NCI-H1417 treated with DMSO at 0.1 percent for 48 hours (cell line): ENCODE data around the gene LMF1.

Experiments used
- DNase-seq: peaks from one replicate; lab custom pipeline; 2025; lab: John Stamatoyannopoulos, UW

LMF1 gene

GRCh38 chr16:984736-985636 is 14.2 kb upstream of the LMF1 start:
- DNase-seq = no peak

GRCh38 chr16:984121-984694 is 13.4 kb upstream of the LMF1 start:
- DNase-seq = no peak

DNA sequence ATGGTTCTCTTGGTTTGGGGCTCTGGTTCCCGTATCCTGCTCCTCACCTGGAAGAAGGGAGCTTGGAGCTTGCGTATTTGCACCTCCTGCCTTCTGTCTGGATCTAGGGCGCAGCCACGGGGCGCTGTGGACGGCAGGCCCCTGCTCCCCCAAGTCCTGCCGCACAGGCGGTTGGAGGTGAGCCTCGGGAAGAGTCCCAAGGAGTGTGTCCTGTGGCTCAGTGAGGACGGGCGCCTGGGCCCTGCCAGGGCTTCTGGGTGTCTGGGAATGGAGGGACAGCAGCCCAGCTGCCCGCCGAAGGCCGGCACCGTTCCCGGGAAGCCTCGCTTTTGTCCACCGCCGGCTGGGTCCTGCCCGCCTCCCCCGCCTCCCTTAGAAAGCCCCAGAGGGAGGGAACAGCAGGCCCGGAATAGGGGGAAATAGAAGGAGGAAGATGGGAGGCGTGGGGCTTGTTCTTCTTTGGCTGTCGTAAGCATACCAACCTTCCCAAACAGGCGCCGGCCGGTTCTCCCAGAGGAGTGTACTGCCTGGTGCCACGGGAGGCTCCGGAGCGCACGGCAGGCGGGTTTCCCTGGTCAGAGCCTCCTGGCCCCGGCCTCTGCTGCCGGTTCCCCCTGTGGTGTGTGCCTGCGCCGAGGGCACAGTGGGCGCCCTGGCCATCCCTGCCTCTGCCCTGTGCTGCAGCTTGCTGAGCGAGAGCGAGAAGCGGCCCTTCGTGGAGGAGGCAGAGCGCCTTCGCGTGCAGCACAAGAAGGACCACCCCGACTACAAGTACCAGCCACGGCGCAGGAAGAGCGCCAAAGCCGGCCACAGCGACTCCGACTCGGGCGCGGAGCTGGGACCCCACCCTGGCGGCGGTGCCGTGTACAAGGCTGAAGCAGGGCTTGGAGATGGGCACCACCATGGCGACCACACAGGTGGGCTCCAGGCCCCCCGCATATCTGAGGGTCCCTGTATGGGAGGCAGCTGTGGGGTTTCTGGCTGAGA is 12.6 kb upstream of the LMF1 start:
- DNase-seq = no peak

DNA sequence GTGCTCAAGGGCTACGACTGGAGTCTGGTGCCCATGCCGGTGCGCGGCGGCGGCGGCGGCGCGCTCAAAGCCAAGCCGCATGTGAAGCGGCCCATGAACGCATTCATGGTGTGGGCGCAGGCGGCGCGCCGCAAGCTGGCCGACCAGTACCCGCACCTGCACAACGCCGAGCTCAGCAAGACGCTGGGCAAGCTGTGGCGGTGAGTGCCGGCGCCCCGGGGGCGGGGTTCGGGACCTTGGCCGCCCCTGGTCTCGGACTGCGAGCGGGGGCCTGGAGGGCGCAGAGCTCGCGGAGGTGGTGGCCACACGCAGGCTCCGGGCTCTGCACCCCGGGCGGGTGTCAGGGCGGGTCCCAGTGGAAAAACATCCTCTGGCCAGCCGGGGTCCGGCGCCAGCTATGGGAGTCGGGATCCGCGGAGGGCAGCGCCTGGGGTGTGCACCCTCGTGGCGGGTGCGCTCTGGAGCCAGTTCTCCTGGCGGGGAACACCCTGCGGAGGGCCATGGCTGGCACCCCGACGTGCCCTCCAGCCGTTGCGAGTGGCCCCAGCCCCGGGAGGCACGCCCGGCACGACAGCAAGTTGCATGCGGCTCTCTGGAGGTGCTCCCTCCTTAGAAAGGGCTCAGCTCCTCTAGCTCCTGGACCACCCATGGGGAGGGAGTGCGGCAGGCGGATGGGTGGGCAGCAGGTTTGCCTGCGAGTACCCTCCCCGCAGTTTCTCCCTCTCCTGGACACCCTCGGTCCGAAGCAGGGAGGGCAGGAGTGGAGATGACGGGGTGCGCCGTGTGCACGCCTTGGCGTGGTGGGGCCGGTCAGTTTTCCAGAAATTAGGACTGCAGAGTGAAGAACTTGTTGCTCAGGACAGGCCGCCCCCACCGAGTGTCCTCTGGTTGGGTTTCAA is 11.6 kb upstream of the LMF1 start:
- DNase-seq = no peak

DNA sequence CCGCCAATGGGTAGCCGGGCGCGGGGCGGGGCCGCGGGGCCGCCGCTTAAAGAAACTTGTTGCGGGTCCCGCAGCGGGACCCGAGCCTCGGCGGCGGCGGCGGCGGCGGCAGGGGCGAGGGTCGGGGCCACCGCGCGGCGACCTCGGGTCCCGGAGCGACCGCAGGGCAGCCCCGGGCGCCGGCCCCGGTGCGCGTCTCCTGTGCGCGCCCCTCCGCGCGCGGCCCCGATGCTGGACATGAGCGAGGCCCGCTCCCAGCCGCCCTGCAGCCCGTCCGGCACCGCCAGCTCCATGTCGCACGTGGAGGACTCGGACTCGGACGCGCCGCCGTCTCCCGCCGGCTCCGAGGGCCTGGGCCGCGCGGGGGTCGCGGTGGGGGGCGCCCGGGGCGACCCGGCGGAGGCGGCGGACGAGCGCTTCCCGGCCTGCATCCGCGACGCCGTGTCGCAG is 10.9 kb upstream of the LMF1 start, which contains the start of gene SOX8:
Gene SOX8 (plus strand): TSS at position 76 of the 450 bp plus-strand sequence. CDS start 153 bp downstream, at position 229.
- no peak for DNase-seq

GRCh38 chr16:980595-980854 is 9.7 kb upstream of the LMF1 start:
- no peak for DNase-seq

GRCh38 chr16:979859-980594 is 9.2 kb upstream of the LMF1 start:
- no peak for DNase-seq

GRCh38 chr16:979147-979546 is 8.4 kb upstream of the LMF1 start:
- DNase-seq = no peak

- DNase-seq = no peak
These were observed 7.6 kb upstream of the LMF1 start for GRCh38 chr16:978403-978802.

GRCh38 chr16:977896-978295 is 7.1 kb upstream of the LMF1 start:
- DNase-seq = no peak

DNA sequence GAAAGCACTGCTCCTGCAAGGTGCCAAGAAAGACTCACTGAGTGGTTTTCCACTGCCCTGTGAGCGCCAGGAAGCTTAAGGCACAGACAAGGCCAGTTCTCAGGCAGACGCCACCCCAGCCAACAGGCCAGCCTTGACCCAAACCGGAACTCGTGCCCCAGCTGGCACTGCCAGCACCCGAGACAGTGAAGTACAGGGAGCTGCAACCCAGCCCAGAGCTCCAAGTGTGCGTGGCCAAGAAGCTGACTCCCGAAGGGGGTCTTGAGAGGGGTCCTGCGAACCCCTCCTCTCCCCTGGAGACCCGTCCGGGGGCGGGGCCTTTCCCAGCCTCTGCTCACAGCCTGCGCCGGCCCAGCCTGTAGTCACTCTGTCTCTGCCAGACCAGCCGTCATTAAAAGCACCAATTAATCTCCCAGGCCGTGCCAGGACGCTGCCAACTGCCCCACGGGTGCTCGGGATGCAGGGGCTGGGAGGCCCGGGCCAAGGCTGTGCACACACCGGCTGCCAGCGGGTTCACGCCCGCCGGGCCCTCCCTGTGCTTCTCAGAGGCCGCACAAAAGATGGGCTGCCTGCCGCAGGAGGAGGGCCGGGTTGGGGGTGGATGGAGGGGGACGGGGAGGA is 6.4 kb upstream of the LMF1 start:
- DNase-seq = no peak

DNA sequence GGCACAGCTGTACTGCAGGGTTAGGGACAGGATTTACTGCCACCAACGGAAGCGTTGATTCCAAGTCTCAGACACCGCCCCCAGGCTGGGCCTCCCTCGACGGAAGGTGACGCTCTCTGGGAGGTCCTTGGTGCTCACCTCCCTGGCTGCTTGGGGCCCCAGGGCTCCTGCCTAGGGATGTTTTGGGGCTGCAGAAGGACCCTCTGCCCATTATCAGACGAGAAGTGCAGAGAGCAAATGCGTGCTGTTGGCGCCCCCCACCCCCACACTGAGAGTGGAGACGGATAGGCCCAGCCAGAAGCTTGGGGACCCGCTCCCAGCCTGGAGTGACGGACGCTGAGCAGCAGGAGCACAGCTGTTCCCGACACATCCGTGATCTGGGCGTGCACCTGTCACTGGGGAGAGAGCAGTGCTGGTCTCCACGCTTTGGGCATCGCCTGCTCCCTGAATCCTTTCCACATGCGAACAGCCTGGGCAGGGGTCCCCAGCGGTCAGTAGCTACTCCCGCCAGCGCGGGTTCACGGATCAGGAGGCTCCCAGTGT is 5.7 kb upstream of the LMF1 start:
- DNase-seq = no peak

GRCh38 chr16:975291-975690 is 4.5 kb upstream of the LMF1 start:
- no peak for DNase-seq

DNA sequence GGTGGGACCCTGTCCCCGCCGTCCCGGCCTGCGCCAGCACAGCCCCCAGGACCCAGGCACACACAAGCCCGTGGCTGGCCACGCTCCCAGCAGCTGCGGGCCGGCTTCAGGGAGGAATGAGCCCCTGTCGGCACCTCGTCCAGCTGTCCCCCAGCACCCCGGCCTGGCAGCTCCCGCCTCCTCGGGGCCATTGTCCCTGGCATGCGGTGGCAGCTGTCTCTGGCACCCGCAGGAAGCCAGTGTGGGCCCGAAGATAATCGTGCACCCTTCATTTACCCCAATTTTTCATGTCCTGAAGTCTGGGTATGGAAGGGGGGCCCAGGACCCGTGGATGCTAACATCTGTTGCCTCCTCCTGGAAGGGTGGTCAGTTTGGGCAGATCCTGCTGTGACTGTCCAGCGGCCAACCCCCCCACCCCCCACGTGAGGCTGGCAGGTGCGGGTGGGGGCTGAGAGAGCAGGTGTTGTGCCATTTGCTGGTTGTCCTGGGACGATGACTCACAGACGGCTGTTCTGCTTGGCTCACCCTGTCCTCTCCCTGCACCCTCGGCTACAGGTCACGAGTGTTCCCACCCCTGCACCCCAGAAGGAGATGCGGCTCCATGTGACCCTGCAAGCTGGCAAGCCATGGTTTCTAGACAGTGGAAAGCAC is 4.0 kb upstream of the LMF1 start:
- DNase-seq = no peak

- no peak for DNase-seq
These were observed 3.3 kb upstream of the LMF1 start for GRCh38 chr16:974001-974601.

- no peak for DNase-seq
These were observed 2.6 kb upstream of the LMF1 start for GRCh38 chr16:973366-973765.

- DNase-seq = no peak
These were observed 1.7 kb upstream of the LMF1 start for GRCh38 chr16:972316-973002.

GRCh38 chr16:971981-972315 is 1.2 kb upstream of the LMF1 start:
- DNase-seq = no peak

DNA sequence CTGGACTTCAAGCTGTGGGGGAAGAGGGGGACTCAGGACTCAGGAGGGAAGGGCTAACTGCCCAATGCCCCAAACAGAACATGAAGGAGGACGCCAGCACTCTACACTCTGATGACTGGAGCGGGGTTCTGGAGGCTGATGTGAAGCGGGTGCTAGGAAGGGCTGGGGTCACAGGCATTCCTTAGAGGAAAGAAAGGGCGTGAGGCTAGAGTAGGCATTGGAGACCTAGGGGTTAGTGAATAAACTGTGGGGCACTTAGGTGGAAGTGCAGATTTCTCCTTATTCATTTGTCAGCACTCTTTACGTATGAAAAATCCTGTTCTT is 760 bp upstream of the LMF1 start:
- no peak for DNase-seq
